PC-3 (cell line): ENCODE data around the gene PTPRA. TPM values are rescaled to one million over a fixed set of nuclear protein-coding genes. Genes with fewer than 3 reads are reported as not detected.

Experiments used
- ATAC-seq: fragments of 200-7000 bp; cut with Tn5 transposase; 2 replicates; pipeline ENCODE4 v1.9.1; 2020; ENCODE audit warnings: mild to moderate bottlenecking, moderate library complexity
- BruUV-seq: library from RNA; stranded (reverse); fragments of 400-500 nt; replicated peaks from 2 replicates; lab custom pipeline; 2021; lab: Mats Ljungman, UMichigan
- CTCF ChIA-PET: fragments of 300-600 bp; sonication (Branson Sonifier 250); formaldehyde crosslinking; loops from one replicate; lab custom pipeline; 2022; ENCODE audit warnings: antibody characterized with exemption; lab: Charles Lee
- POLR2A ChIA-PET: fragments of 300-600 bp; sonication (Branson Sonifier 250); formaldehyde crosslinking; loops from one replicate; lab custom pipeline; 2022; ENCODE audit warnings: antibody characterized with exemption; ENCODE audit not compliant: unreplicated experiment; lab: Charles Lee
- DNase-seq: peaks from one replicate; pipeline ENCODE4 v3.0.0-alpha.2; 2015
- H2AFZ ChIP-seq: fragments of 300-600 bp; sonication (generic); 2 replicates; pipeline ENCODE4 v1.6.0; 2016; ENCODE audit warnings: antibody characterized with exemption, low read length
- H3F3A ChIP-seq: fragments of 300-600 bp; sonication (generic); one replicate; pipeline ENCODE4 v1.6.0; 2017; ENCODE audit warnings: antibody characterized with exemption, low read length, control low read depth, mild to moderate bottlenecking; ENCODE audit not compliant: unreplicated experiment
- H3K27ac ChIP-seq: fragments of 300-600 bp; sonication (generic); 2 replicates; pipeline ENCODE4 v1.5.1; 2016; ENCODE audit warnings: mild to moderate bottlenecking, low read length
- H3K27me3 ChIP-seq: fragments of 300-600 bp; sonication (generic); 2 replicates; pipeline ENCODE4 v1.6.1; 2016; ENCODE audit warnings: low read length, mixed read lengths
- H3K36me3 ChIP-seq: fragments of 300-600 bp; sonication (generic); 2 replicates; pipeline ENCODE4 v1.6.1; 2016; ENCODE audit warnings: low read depth, mixed run types, low read length, mixed read lengths
- H3K4me1 ChIP-seq: fragments of 300-600 bp; sonication (generic); 2 replicates; pipeline ENCODE4 v1.5.1; 2016; ENCODE audit warnings: low read length; ENCODE audit not compliant: insufficient read depth
- H3K4me2 ChIP-seq: fragments of 300-600 bp; sonication (generic); 2 replicates; pipeline ENCODE4 v1.6.0; 2016; ENCODE audit warnings: low read length
- H3K4me3 ChIP-seq: fragments of 300-600 bp; sonication (generic); 2 replicates; pipeline ENCODE4 v1.5.1; 2016; ENCODE audit warnings: mild to moderate bottlenecking, low read length, mixed read lengths
- H3K79me2 ChIP-seq: fragments of 300-600 bp; sonication (generic); 2 replicates; pipeline ENCODE4 v1.6.1; 2017; ENCODE audit warnings: low read length, mixed read lengths
- H3K9ac ChIP-seq: fragments of 300-600 bp; sonication (generic); 2 replicates; pipeline ENCODE4 v1.6.0; 2016; ENCODE audit warnings: mild to moderate bottlenecking, low read length
- H3K9me2 ChIP-seq: fragments of 300-600 bp; sonication (generic); replicated peaks from 2 replicates; pipeline ENCODE4 v1.6.1; 2016; ENCODE audit warnings: mixed run types, low read length, mixed read lengths
- H3K9me3 ChIP-seq: fragments of 300-600 bp; sonication (generic); 2 replicates; pipeline ENCODE4 v1.6.1; 2016; ENCODE audit warnings: low read length, mixed read lengths
- H4K20me1 ChIP-seq: fragments of 300-600 bp; sonication (generic); 2 replicates; pipeline ENCODE4 v1.6.1; 2016; ENCODE audit warnings: low read length, mixed read lengths
- CTCF ChIP-seq: fragments of 300-600 bp; sonication (generic); conservative IDR thresholded peaks from 2 replicates; pipeline ENCODE4 v1.5.1; 2017; ENCODE audit warnings: antibody characterized with exemption, low read depth, mild to moderate bottlenecking, low read length
- EZH2 ChIP-seq: fragments of 300-600 bp; sonication (generic); IDR thresholded peaks from one replicate; pipeline ENCODE4 v1.6.1; 2017; ENCODE audit warnings: antibody characterized with exemption, mild to moderate bottlenecking, low read length; ENCODE audit not compliant: unreplicated experiment
- EZH2phosphoT487 ChIP-seq: fragments of 300-600 bp; sonication (generic); IDR thresholded peaks from 2 replicates; pipeline ENCODE4 v1.6.1; 2018; ENCODE audit warnings: mild to moderate bottlenecking, antibody characterized with exemption, low read length, borderline replicate concordance
- intact Hi-C: fragments of 100-400 bp; cut with micrococcal nuclease; formaldehyde crosslinking; loops from 2 replicates; pipeline ENCODE4 v1.9.0; 2023
- total RNA-seq: library from RNA; depleted of rRNA; stranded (reverse); fragments of >200 nt; gene quantifications from 2 replicates; pipeline ENCODE4 v1.2.3, GENCODE V29; 2014

The PTPRA gene
- total RNA-seq, 1 experiment from 2014 or later = 35.0 TPM

DNA sequence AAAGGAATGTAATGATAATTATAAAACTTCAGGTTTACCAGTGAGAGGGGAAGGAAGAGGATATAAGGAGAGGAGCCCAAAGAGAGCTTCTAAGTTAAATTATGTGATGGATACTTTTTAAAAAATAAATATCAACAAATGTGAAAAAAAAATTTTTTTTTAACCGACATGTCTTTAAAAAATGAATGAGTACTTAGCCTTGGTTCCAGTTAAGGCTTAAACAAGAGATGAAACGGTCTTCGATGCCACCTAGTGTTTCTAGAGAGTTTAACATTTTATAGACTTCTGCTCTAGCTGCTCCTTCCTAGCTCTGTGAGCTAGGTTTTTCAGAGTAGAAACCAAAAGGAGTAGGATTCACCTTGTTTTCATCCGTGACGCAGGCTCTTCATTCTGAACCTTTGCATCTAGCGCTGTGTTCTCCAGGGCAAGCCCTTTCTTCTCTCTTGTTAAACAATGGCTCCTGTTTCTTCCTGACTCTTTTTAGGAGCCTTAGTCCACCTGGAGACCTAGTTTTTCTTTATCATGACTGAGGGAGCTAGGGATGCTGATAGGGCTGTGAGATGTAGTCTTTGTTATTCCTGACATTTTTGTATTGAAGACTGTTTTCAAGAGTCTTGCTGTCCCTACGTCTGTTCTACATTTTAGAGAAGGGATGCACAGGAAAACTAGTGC lies 127.7 kb downstream of the PTPRA start:
- DNase-seq = peak; percentile 82
- no TSS peak for BruUV-seq
- no peaks in the 10 kb centered on the region for H3F3A ChIP-seq
- ChIA-PET POLR2A (interaction anchor here (0.7 kb wide), 1 partner anchor 145 kb away, joined by 3 read pairs; no protein-coding TSS in a partner anchor), CTCF (interaction anchor here (0.6 to 1.0 kb wide), 9 partner anchors 10 to 248 kb away, joined by 3 to 9 read pairs (median 3); no protein-coding TSS in a partner anchor)
- no peaks in the 10 kb centered on the region for H3K27me3 ChIP-seq
- no peaks in the 10 kb centered on the region for H3K4me1 ChIP-seq
- no peaks in the 10 kb centered on the region for H3K9me3 ChIP-seq
- H3K4me3 ChIP-seq = no peak overlapping the region
- H2AFZ ChIP-seq = no peak overlapping the region
- H3K36me3 ChIP-seq = no peaks in the 10 kb centered on the region
- H4K20me1 ChIP-seq = no peaks in the 10 kb centered on the region
- no peaks in the 10 kb centered on the region for H3K9me2 ChIP-seq
- intact Hi-C loops = loop anchor here (1.0 kb wide), 1 partner anchor 87 kb away; no protein-coding TSS in a partner anchor
- H3K4me2 ChIP-seq = no peak overlapping the region
- H3K27ac ChIP-seq = no peak overlapping the region
- H3K79me2 ChIP-seq = no peaks in the 10 kb centered on the region
- peak; percentile 86 for ATAC-seq
- H3K9ac ChIP-seq = no peak overlapping the region
- TF ChIP-seq EZH2 = no peak
- no peak for TF ChIP-seq EZH2phosphoT487
- peak; percentile 77 for TF ChIP-seq CTCF

- Histone ChIP-seq H3K9ac (no peak overlapping the region), H3K79me2 (no peaks in the 10 kb centered on the region), H3K27ac (no peak overlapping the region), H4K20me1 (no peaks in the 10 kb centered on the region), H3K27me3 (no peaks in the 10 kb centered on the region), H3K4me1 (no peaks in the 10 kb centered on the region), H3K36me3 (peaks cover 15% of the 10 kb centered on the region), H3K9me3 (no peaks in the 10 kb centered on the region), H3K4me2 (no peak overlapping the region), H3F3A (no peaks in the 10 kb centered on the region), H3K4me3 (no peak overlapping the region), H2AFZ (no peak overlapping the region), H3K9me2 (no peaks in the 10 kb centered on the region)
- DNase-seq (no peak), ATAC-seq (no peak)
- POLR2A ChIA-PET = no interaction called here
- intact Hi-C loops = no loop called here
- CTCF ChIA-PET = no interaction called here
- no TSS peak for BruUV-seq
- TF ChIP-seq EZH2 = no peak
- no peak for TF ChIP-seq EZH2phosphoT487
- TF ChIP-seq CTCF = no peak
Observed at GRCh38 chr20:3003416-3003815, 130.1 kb downstream of the PTPRA start.
